Stimulated activated naive B cell treated with anti-CD40 and anti-IgM and Interleukin-4, amounts not matched to agents 10 μg/mL and 1 μg/mL and 100 μg/mL, for 72 hours (primary cell): ENCODE measurements around the gene CISH.
A peak's percentile ranks its signal among the peaks of the same experiment; 100 is the strongest.

Source experiments
- ATAC-seq, 2 donors: fragments of 150-1000 bp; cut with Tn5 transposase; replicated peaks; 2 replicates each; pipeline ENCODE4 v1.10.0; 2021; ENCODE audit warnings: moderate library complexity in 1 of 2
- DNase-seq: peaks from one replicate; pipeline ENCODE4 v3.0.0; 2021
- H3K27ac Mint-ChIP-seq: one replicate; pipeline ENCODE4 v1.8.0; 2022; ENCODE audit warnings: mild to moderate bottlenecking, mixed read lengths
- H3K27me3 Mint-ChIP-seq, 2 donors: one replicate each; pipeline ENCODE4 v1.8.0; 2022; ENCODE audit warnings: mixed read lengths in 2 of 2
- H3K36me3 Mint-ChIP-seq, 2 donors: one replicate each; pipeline ENCODE4 v1.8.0; 2022; ENCODE audit warnings: mixed read lengths in 2 of 2, mild to moderate bottlenecking in 1 of 2
- H3K4me1 Mint-ChIP-seq, 2 donors: one replicate each; pipeline ENCODE4 v1.8.0; 2022; ENCODE audit warnings: mixed read lengths in 2 of 2, mild to moderate bottlenecking in 1 of 2
- H3K4me3 Mint-ChIP-seq, 2 donors: one replicate each; pipeline ENCODE4 v1.8.0; 2022; ENCODE audit warnings: mild to moderate bottlenecking in 2 of 2, mixed read lengths in 2 of 2, moderate library complexity in 1 of 2
- H3K9me3 Mint-ChIP-seq, 2 donors: one replicate each; pipeline ENCODE4 v1.8.0; 2022; ENCODE audit warnings: mixed read lengths in 2 of 2, mild to moderate bottlenecking in 1 of 2

CISH gene

DNA sequence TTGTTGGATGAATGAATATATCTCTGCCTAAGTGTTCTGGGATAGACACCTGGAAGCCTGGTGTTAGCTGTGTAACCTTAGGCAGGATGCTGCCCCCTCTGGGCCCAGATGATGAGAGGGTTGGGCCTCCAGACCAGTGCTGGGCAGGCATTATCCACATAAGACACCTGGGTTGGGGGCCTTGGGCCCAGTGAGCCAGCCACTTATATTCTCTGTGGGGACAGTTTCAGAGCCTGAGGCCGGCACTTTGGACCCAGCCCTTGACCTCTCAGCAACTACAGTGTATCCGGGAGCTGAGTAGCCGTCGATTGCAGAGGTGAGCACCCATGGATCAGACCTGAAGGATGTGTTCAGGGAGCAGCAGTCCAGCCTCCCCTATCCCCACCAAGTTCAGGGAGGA, 40.1 kb downstream of the CISH start:
- H3K27ac Mint-ChIP-seq = peak overlapping the region; percentile 62
- no peak for DNase-seq

DNA sequence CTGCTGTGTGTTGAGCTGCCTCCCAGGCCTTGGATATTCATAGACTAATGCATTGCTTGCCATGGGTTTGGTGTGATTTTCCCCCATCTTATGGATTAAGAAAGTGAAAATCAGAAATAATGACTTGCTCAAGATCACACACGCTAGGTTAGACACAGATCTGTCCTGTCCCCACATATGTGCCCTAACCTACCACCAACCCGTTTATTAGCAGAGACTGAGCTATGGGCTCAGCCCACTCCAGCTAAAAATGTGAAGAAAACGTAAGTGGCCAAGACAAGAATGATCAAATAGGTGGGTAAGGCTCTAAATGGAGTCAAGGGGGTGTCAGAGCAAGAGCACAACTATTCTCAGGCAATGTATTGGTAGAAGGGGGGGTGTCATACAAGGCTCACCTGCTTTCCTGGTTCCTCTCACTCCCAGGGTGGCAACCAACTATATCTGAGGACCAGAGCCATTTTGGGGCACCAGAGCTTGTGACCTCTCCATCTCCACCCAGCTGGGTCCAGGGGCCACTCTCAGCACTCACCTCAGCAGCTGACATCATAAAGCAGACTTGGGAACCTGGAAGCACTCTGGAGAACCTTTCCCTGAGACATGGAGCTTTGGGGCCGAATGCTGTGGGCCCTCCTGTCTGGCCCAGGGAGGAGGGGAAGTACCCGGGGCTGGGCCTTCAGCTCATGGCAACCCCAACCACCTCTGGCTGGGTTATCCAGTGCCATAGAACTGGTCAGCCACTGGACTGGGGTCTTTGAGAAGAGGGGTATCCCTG, 40.9 kb downstream of the CISH start:
- ATAC-seq = no peak
- H3K4me3 Mint-ChIP-seq = peak overlapping the region; percentile 88 to 97
- no peaks in the 10 kb centered on the region for H3K27me3 Mint-ChIP-seq
- peaks cover 15 to 39% of the 10 kb centered on the region in 2 donors for H3K36me3 Mint-ChIP-seq
- H3K27ac Mint-ChIP-seq = peak overlapping the region; percentile 62
- no peak for DNase-seq
- peaks cover 50 to 74% of the 10 kb centered on the region in 2 donors for H3K4me1 Mint-ChIP-seq
- no peaks in the 10 kb centered on the region for H3K9me3 Mint-ChIP-seq

More for the DNA sequence above, 40.1 kb downstream of the CISH start:
- Mint-ChIP-seq H3K9me3 (no peaks in the 10 kb centered on the region), H3K4me3 (peak overlapping the region in 1 of 2 donors; percentile 88), H3K36me3 (peaks cover 21 to 46% of the 10 kb centered on the region in 2 donors), H3K27me3 (no peaks in the 10 kb centered on the region), H3K4me1 (peaks cover 48 to 73% of the 10 kb centered on the region in 2 donors)
- no peak for ATAC-seq

DNA sequence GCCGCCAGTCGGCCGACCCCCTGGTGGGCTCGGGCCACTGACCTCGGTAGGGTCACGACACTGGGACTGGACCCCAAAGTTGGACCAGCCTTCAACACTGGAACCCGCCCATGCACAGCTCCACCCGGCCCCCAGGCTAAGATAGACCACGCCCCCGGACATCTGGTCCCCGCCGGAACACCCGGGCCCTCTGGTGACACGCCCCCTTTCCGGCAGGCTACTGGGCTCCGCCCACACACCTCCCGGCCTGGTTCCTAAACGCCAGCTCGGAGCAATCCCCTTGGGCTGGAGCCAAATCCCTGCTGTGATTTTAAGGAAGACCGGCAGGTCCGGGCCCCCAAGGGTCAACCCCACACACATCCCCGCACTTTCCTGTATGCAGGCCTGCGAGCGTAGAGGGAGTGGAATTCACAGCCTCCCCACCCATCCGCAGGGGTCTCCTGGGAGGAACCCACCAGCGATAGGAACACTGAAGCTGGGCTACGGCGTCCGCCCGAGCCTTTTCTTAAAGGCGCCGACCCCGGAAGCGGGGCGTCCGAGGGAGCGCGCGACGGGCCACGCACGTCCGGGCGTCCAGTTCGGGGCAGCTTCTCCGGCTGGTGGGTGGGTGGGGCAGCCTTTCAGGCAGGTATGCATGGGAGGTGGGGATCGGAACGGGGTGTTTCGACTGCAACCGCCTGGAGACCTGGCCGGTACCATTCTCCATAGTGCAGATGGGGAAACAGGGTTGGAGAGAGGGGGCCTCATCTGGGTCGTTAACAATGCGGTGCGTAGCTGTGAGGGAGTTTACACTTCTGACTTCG, 42.4 kb downstream of the CISH start, which contains the start of gene HEMK1:
HEMK1 (plus strand) TSS at position 576 of the 803 bp plus-strand sequence. CDS start 1,583 bp downstream, outside the sequence.
- H3K27me3 Mint-ChIP-seq = no peaks in the 10 kb centered on the region
- no peaks in the 10 kb centered on the region for H3K9me3 Mint-ChIP-seq
- peak within 1 kb of the TSS; percentile 96 for H3K27ac Mint-ChIP-seq
- DNase-seq = peak; percentile 96
- peak within 1 kb of the TSS; percentile 88 to 97 for H3K4me3 Mint-ChIP-seq
- H3K4me1 Mint-ChIP-seq = peaks cover 43 to 63% of the 10 kb centered on the region in 2 donors
- ATAC-seq = peak; percentile 68 to 69
- H3K36me3 Mint-ChIP-seq = peaks cover 21 to 34% of the 10 kb centered on the region in 2 donors

DNA sequence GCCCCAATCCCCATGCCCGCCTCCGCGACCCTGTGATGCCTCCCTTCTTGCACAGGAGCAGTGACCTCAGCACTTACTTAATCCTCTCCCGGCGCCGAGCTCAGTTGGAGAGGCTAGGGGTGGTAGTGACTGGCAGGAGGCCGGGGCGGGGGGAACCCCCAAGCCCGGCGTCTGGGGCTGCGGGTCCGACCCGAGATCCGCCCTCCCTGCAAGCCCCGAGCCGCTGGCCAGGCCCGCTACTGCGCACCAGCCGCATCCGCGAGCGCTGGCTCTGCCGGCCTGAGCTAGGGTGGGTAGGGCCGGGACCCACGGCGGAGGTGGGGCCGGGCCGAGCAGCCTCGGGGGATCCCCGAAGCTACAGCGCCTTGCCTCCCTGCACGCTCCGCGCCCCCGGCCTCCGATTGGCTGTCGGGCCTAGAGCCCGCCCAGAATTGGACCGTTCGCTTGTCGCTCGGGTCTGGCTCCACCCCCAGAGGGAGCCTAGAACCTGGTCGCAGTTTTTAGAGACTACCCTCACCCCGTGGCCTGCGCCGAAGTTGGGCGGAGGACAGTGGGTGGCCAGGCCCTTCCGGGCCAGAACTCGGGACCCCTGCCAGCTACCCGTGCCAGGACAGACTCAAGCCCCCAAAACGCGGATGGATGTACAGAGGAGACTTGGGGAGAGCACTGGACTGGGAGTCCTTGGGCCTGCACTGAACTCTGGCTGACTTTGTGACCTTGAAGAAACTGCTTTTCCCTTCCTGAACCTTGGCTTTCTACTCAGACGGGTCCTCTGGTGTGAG, 44.0 kb downstream of the CISH start, which contains the start of gene C3orf18:
C3orf18 (minus strand) TSS at position 362 of the 782 bp plus-strand sequence. CDS start 2,048 bp downstream, outside the sequence.
- Mint-ChIP-seq H3K4me3 (peak within 1 kb of the TSS; percentile 88 to 97), H3K4me1 (peaks cover 34 to 53% of the 10 kb centered on the region in 2 donors), H3K9me3 (no peaks in the 10 kb centered on the region), H3K36me3 (peaks cover 19 to 21% of the 10 kb centered on the region in 2 donors), H3K27ac (peak within 1 kb of the TSS; percentile 98), H3K27me3 (no peaks in the 10 kb centered on the region)
- ATAC-seq = peak; percentile 83
- DNase-seq = peak; percentile 95

DNA sequence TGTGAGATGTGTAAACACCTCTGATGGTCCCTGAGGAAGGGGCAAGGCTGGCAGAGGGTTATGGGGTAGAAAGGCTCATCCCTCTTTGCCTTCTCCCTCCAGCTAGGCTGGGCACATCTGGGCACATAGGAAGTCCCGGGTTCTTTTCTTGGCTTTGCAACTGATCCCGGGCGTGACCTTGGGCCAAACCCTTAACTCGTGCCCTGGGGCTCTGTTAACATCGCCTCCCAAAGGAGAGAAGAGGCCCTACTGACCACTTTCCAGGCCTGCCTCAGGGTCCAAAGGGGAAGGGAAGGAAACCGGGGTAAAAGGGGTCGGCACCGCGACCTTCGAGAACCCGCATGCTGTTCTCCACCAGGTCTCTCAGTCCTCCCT, 44.6 kb downstream of the CISH start:
- H3K36me3 Mint-ChIP-seq = peaks cover 19 to 20% of the 10 kb centered on the region in 2 donors
- H3K4me1 Mint-ChIP-seq = peaks cover 29 to 47% of the 10 kb centered on the region in 2 donors
- H3K27ac Mint-ChIP-seq = peak overlapping the region; percentile 86
- no peak for DNase-seq
- peak overlapping the region; percentile 79 to 88 for H3K4me3 Mint-ChIP-seq
- no peak for ATAC-seq
- H3K27me3 Mint-ChIP-seq = no peaks in the 10 kb centered on the region
- H3K9me3 Mint-ChIP-seq = no peaks in the 10 kb centered on the region

DNA sequence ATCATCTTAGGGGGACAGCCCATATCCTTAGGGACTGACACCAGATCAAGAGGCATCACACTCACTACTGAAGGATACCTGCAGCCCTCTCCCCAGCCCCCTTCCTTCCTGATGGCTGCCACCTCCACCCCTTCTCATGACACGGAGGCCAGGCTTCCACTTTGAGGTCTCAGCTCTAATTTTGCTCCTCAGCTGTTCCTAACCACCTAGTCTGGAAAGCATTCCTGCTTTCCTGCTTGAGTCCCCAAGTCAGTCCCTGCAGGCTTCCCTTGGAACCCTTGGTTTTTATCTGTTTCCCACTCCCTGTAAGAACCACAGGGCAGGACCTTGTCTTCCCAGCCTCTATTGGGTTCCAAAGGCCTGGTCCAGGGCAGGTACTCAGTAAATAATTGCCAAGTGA, 47.3 kb downstream of the CISH start:
- no peak for ATAC-seq
- no peak for DNase-seq
- H3K4me1 Mint-ChIP-seq = peaks cover 12 to 30% of the 10 kb centered on the region in 2 donors
- H3K27ac Mint-ChIP-seq = no peak overlapping the region
- H3K9me3 Mint-ChIP-seq = no peaks in the 10 kb centered on the region
- H3K4me3 Mint-ChIP-seq = no peak overlapping the region
- peaks cover 8 to 18% of the 10 kb centered on the region in 2 donors for H3K36me3 Mint-ChIP-seq
- no peaks in the 10 kb centered on the region for H3K27me3 Mint-ChIP-seq

DNA sequence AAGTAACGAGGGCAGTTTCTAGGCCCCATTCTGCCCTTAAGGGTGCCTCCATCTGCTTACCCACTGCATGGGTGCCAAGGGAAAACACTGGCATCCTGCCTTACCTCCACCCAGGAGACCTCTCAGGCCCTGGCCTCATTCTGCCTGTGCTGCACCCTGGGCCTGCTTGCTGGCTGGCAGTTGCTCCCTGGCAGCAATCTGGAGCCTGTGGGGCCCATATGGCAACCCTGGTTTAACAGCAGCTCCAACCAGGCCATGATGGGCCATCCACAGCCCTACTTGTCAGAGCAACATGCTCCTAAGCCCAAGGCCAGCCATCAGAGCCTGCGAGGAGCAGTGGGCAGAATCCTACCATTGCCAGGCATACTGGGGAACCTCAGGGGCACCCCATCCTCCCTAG, 47.7 kb downstream of the CISH start:
- no peaks in the 10 kb centered on the region for H3K27me3 Mint-ChIP-seq
- H3K36me3 Mint-ChIP-seq = peaks cover 10 to 20% of the 10 kb centered on the region in 2 donors
- DNase-seq (no peak), ATAC-seq (no peak)
- no peak overlapping the region for H3K4me3 Mint-ChIP-seq
- no peaks in the 10 kb centered on the region for H3K9me3 Mint-ChIP-seq
- peak overlapping the region; percentile 0 for H3K27ac Mint-ChIP-seq
- H3K4me1 Mint-ChIP-seq = peaks cover 12 to 30% of the 10 kb centered on the region in 2 donors

DNA sequence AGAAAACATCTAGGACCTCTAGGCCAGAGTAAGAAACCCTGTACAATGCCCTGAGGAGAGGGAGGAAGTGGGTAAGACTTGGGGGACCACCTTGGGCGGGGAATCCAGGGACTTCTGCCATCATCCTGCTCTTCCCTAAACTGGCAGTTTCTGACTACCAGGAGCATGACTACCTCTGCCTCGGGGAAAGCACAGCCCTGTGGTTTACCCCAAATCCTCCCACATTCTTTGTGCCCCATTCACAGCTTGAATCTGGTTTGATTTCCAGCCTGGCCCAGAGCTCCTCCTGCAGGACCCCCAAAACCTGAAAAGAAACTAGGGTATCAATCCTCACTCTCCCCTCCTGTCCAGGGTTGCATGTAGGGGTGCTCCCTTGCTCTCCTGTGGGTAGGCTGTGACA, 48.7 kb downstream of the CISH start:
- peaks cover 10 to 26% of the 10 kb centered on the region in 2 donors for H3K4me1 Mint-ChIP-seq
- no peaks in the 10 kb centered on the region for H3K9me3 Mint-ChIP-seq
- no peak overlapping the region for H3K4me3 Mint-ChIP-seq
- ATAC-seq (no peak), DNase-seq (no peak)
- H3K27me3 Mint-ChIP-seq = no peaks in the 10 kb centered on the region
- H3K36me3 Mint-ChIP-seq = peaks cover 10 to 21% of the 10 kb centered on the region in 2 donors
- no peak overlapping the region for H3K27ac Mint-ChIP-seq

DNA sequence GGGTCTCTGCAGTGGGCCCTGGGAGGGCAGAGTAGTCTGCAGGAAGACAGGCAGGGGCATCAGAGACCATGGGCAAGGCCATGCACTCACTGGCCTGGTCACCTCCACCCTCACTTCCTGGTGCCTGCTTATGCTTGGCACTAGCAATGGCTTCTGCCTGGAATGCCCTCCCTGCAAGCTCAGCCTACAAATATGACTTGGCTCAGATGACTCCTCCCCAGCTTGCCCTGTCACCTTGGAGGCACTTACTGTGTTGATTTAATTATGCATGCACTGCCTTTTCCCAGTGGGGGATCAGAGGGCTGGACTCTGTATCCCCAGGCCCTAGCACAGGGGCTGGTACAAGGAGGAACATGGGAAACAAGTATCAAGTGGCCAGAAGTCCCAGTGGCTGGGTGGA, 51.9 kb downstream of the CISH start:
- DNase-seq (no peak), ATAC-seq (no peak)
- Mint-ChIP-seq H3K9me3 (no peaks in the 10 kb centered on the region), H3K27me3 (peaks cover 14 to 18% of the 10 kb centered on the region in 2 donors), H3K4me3 (no peak overlapping the region), H3K27ac (no peak overlapping the region), H3K4me1 (peaks cover 0 to 10% of the 10 kb centered on the region in 2 donors), H3K36me3 (peaks cover 8 to 13% of the 10 kb centered on the region in 2 donors)

DNA sequence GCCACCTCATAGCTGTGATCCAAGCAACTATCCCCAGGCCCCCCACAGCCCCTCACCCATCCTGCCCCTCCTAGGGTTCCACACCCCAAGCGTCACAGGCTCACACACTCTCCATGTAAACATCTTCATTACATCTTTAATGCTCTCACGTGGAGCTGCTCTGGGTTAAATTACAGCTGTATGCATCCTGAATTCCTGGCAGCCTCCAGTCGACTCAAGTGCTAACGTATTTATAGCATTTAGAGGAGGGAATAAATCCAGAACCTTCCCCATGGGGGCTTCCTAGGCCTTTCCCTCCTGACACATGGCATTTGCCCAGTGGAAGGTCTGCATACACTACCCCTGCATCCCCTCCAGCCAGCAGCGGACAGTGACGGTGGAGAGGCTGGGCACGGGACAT, 53.7 kb downstream of the CISH start:
- Mint-ChIP-seq H3K9me3 (no peaks in the 10 kb centered on the region), H3K4me3 (no peak overlapping the region), H3K36me3 (peaks cover 3 to 8% of the 10 kb centered on the region in 2 donors), H3K4me1 (peaks cover under 1 to 4% of the 10 kb centered on the region in 2 donors), H3K27ac (no peak overlapping the region), H3K27me3 (peaks cover 17 to 25% of the 10 kb centered on the region in 2 donors)
- ATAC-seq (no peak), DNase-seq (no peak)

DNA sequence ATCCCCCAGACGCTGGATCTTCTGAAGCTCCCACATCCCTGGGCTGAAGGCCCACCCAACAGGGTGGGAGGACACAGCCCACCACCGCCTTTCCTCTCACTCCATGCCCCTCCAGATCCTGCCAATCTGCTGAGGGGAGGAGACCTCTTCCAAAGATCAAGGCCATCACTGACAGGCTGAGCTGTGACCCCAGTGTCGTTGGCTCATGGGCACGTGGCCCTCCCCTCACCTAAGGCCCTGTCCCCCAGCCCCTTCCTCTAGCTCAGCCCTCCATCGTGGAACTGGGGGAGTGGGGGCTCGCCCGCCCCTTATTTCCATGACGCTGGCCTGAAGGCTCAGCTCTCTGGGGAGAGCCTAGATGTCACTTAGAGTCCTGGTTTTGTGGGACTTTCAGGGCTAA, 54.5 kb downstream of the CISH start:
- peaks cover 3 to 8% of the 10 kb centered on the region in 2 donors for H3K36me3 Mint-ChIP-seq
- H3K27ac Mint-ChIP-seq = no peak overlapping the region
- H3K4me3 Mint-ChIP-seq = no peak overlapping the region
- no peak for DNase-seq
- no peaks in the 10 kb centered on the region for H3K9me3 Mint-ChIP-seq
- peaks cover 17 to 25% of the 10 kb centered on the region in 2 donors for H3K27me3 Mint-ChIP-seq
- no peak for ATAC-seq
- peaks cover 2 to 4% of the 10 kb centered on the region in 2 donors for H3K4me1 Mint-ChIP-seq
